HepG2 (cell line): ENCODE results near the gene GDF15. TPM values are rescaled to one million over a fixed set of nuclear protein-coding genes. Genes with fewer than 3 reads are reported as not detected.

Source experiments
- ATF6 ChIP-seq: sonication (generic); formaldehyde crosslinking; conservative IDR thresholded peaks from 2 replicates; pipeline ENCODE4 v1.4.0; 2020; ENCODE audit warnings: missing genetic modification reagents
- CC2D1A ChIP-seq: sonication (generic); formaldehyde crosslinking; IDR thresholded peaks from 2 replicates; pipeline ENCODE4 v1.8.1; 2023; ENCODE audit warnings: mild to moderate bottlenecking, missing genetic modification reagents
- CEBPB ChIP-seq: IDR thresholded peaks from 2 replicates; pipeline ENCODE4 v1.6.1; 2011; ENCODE audit warnings: low read depth, low read length, improper control_type of control experiment, borderline replicate concordance
- MIER3 ChIP-seq: IDR thresholded peaks from 2 replicates; pipeline ENCODE4 v1.6.1; 2016; ENCODE audit warnings: missing compliant biosample characterization, borderline replicate concordance
- MTERF4 ChIP-seq: sonication (generic); formaldehyde crosslinking; IDR thresholded peaks from 2 replicates; pipeline ENCODE4 v1.8.0; 2023; ENCODE audit warnings: mild to moderate bottlenecking, missing genetic modification reagents
- PHF21A ChIP-seq: sonication (generic); formaldehyde crosslinking; IDR thresholded peaks from 2 replicates; pipeline ENCODE4 v1.5.0; 2020; ENCODE audit warnings: mild to moderate bottlenecking, missing genetic modification reagents
- RNF2 ChIP-seq: fragments of 450-650 bp; conservative IDR thresholded peaks from 2 replicates; pipeline ENCODE4 v1.6.1; 2016; ENCODE audit warnings: low read depth
- SALL1 ChIP-seq: sonication (generic); formaldehyde crosslinking; IDR thresholded peaks from 2 replicates; pipeline ENCODE4 v1.8.0; 2022; ENCODE audit warnings: mild to moderate bottlenecking, missing genetic modification reagents
- SMAD3 ChIP-seq: sonication (generic); formaldehyde crosslinking; IDR thresholded peaks from 2 replicates; pipeline ENCODE4 v1.4.0; 2020; ENCODE audit warnings: missing genetic modification reagents
- ZBTB40 ChIP-seq, 2 experiments: fragments of 450-650 bp in 1 of 2; sonication (generic) in 1 of 2; formaldehyde crosslinking in 1 of 2; IDR thresholded peaks; 2 replicates each; pipeline versions ENCODE4 v1.6.1 to v1.8.0; 2016 to 2022; ENCODE audit warnings: antibody characterized with exemption in 1 of 2, mild to moderate bottlenecking in 1 of 2, missing genetic modification reagents in 1 of 2
- ZNF234 ChIP-seq: sonication (generic); formaldehyde crosslinking; conservative IDR thresholded peaks from 2 replicates; pipeline ENCODE4 v1.5.1; 2020; ENCODE audit warnings: mild to moderate bottlenecking, missing genetic modification reagents
- ZNF337 ChIP-seq: sonication (generic); formaldehyde crosslinking; IDR thresholded peaks from 2 replicates; pipeline ENCODE4 v1.5.1; 2020; ENCODE audit warnings: missing genetic modification reagents, low read depth, mild to moderate bottlenecking, borderline replicate concordance
- ZNF678 ChIP-seq: sonication (generic); formaldehyde crosslinking; IDR thresholded peaks from 2 replicates; pipeline ENCODE4 v1.4.0; 2020; ENCODE audit warnings: mild to moderate bottlenecking, missing genetic modification reagents
- polyA plus RNA-seq, 8 experiments: library from polyadenylated mRNA; depleted of rRNA in 3 of 8; stranded (reverse) in 7 of 8; unstranded in 1 of 8; fragments of >200 nt; fragmentation: Illumina TruSeq in 4 of 8; extraction: Trizol in 4 of 8; gene quantifications; 2 replicates each; pipeline versions ENCODE4 v1.2.1 to v1.2.3, GENCODE V29; 2011 to 2016; ENCODE audit warnings: low read depth in 4 of 8, missing spikeins in 1 of 8, mixed read lengths in 1 of 8; ENCODE audit not compliant: insufficient read depth in 1 of 8
- total RNA-seq, 5 experiments: library from RNA; depleted of rRNA; stranded (reverse); fragments of >200 nt; fragmentation: Illumina TruSeq; extraction: Trizol; gene quantifications; 2 replicates each; pipeline ENCODE4 v1.2.3, GENCODE V29; 2016; ENCODE audit warnings: low read depth in 1 of 5
- TF ChIP-seq, protein P1 (sequence below): sonication (generic); formaldehyde crosslinking; IDR thresholded peaks from 2 replicates; pipeline ENCODE4 v1.5.0; 2020; ENCODE audit warnings: missing genetic modification reagents

The GDF15 gene
- total and polyA plus RNA-seq, 2 of the 13 experiments (the other 11 are each of a cell fraction or from before 2014, with no cell fraction given): 146 to 422 TPM

- no peak for TF ChIP-seq ATF6 (CRISPR knock-in tag)
- no peak for TF ChIP-seq ZBTB40 (IDR thresholded peaks at IDR 0.05)
- TF ChIP-seq ZBTB40 (CRISPR knock-in tag; IDR thresholded peaks at IDR 0.05): no peak; the same call in 1 of the 2 replicates
- TF ChIP-seq ZNF678 (CRISPR knock-in tag): no peak; the same call in 1 of the 2 replicates
- no peak for TF ChIP-seq ZNF337
- TF ChIP-seq SMAD3 (CRISPR knock-in tag): no peak
- TF ChIP-seq CEBPB: no peak
- no peak for TF ChIP-seq ZNF234
- no peak for TF ChIP-seq PHF21A (CRISPR knock-in tag)
- TF ChIP-seq, protein P1, sequence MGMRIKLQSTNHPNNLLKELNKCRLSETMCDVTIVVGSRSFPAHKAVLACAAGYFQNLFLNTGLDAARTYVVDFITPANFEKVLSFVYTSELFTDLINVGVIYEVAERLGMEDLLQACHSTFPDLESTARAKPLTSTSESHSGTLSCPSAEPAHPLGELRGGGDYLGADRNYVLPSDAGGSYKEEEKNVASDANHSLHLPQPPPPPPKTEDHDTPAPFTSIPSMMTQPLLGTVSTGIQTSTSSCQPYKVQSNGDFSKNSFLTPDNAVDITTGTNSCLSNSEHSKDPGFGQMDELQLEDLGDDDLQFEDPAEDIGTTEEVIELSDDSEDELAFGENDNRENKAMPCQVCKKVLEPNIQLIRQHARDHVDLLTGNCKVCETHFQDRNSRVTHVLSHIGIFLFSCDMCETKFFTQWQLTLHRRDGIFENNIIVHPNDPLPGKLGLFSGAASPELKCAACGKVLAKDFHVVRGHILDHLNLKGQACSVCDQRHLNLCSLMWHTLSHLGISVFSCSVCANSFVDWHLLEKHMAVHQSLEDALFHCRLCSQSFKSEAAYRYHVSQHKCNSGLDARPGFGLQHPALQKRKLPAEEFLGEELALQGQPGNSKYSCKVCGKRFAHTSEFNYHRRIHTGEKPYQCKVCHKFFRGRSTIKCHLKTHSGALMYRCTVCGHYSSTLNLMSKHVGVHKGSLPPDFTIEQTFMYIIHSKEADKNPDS (CRISPR knock-in tag): no peak
- TF ChIP-seq RNF2: peak; percentile 72; the same call in 1 of the 2 replicates
- TF ChIP-seq CC2D1A (CRISPR knock-in tag): no peak
- no peak for TF ChIP-seq MIER3 (CRISPR knock-in tag)
- TF ChIP-seq SALL1 (CRISPR knock-in tag): peak; percentile 72
- TF ChIP-seq MTERF4 (CRISPR knock-in tag): no peak
These were observed 10.7 kb downstream of the GDF15 start (continued) for GRCh38 chr19:18396471-18397241.
